Astrocyte (in vitro differentiated cells and primary cell): ENCODE results near the gene NUP153. TPM values are rescaled to one million over a fixed set of nuclear protein-coding genes. Genes with fewer than 3 reads are reported as not detected.

Experiments
- DNase-seq: peaks from one replicate; pipeline ENCODE4 v3.0.0-alpha.2; 2010; ENCODE audit warnings: low read depth
- FAIRE-seq: peaks from 2 replicates; lab custom pipeline; 2011; peaks lifted over from hg19 to GRCh38; lab: Jason Lieb, UNC
- H2AFZ ChIP-seq: 2 replicates; pipeline ENCODE4 v1.6.0; 2012; ENCODE audit warnings: low read depth, low read length, inconsistent platforms
- H3K27ac ChIP-seq: 2 replicates; pipeline ENCODE4 v1.5.1; 2011; ENCODE audit warnings: low read depth, low read length, inconsistent platforms
- H3K27me3 ChIP-seq: 2 replicates; pipeline ENCODE4 v1.6.0; 2011; ENCODE audit warnings: low read length, inconsistent platforms; ENCODE audit not compliant: insufficient read depth
- H3K36me3 ChIP-seq: 2 replicates; pipeline ENCODE4 v1.5.1; 2011; ENCODE audit warnings: low read length, inconsistent platforms; ENCODE audit not compliant: insufficient read depth
- H3K4me1 ChIP-seq: 2 replicates; pipeline ENCODE4 v1.5.1; 2011; ENCODE audit warnings: low read length, inconsistent platforms; ENCODE audit not compliant: insufficient read depth
- H3K4me2 ChIP-seq: 2 replicates; pipeline ENCODE4 v1.6.0; 2012; ENCODE audit warnings: low read length, inconsistent platforms
- H3K4me3 ChIP-seq: 2 replicates; pipeline ENCODE4 v1.5.1; 2011; ENCODE audit warnings: low read depth, mild to moderate bottlenecking, low read length, inconsistent platforms; ENCODE audit not compliant: insufficient read depth
- H3K79me2 ChIP-seq: 2 replicates; pipeline ENCODE4 v1.6.0; 2012; ENCODE audit warnings: mild to moderate bottlenecking, low read length, inconsistent platforms; ENCODE audit not compliant: insufficient read depth
- H3K9ac ChIP-seq: 2 replicates; pipeline ENCODE4 v1.6.0; 2012; ENCODE audit warnings: mild to moderate bottlenecking, low read length, inconsistent platforms
- H3K9me3 ChIP-seq: 2 replicates; pipeline ENCODE4 v1.5.1; 2012; ENCODE audit warnings: low read depth, mild to moderate bottlenecking, low read length, inconsistent platforms; ENCODE audit not compliant: insufficient read depth
- H4K20me1 ChIP-seq: 2 replicates; pipeline ENCODE4 v1.6.0; 2012; ENCODE audit warnings: low read length, inconsistent platforms; ENCODE audit not compliant: insufficient read depth
- H3K27ac Mint-ChIP-seq: one replicate; pipeline ENCODE4 v1.8.0; 2021; ENCODE audit warnings: mild to moderate bottlenecking, mixed read lengths; ENCODE audit not compliant: unreplicated experiment
- H3K27me3 Mint-ChIP-seq: one replicate; pipeline ENCODE4 v1.8.0; 2021; ENCODE audit warnings: low read depth, mixed read lengths; ENCODE audit not compliant: unreplicated experiment
- H3K36me3 Mint-ChIP-seq: one replicate; pipeline ENCODE4 v1.8.0; 2021; ENCODE audit warnings: low read depth, mixed read lengths; ENCODE audit not compliant: unreplicated experiment
- H3K4me1 Mint-ChIP-seq: one replicate; pipeline ENCODE4 v1.8.0; 2021; ENCODE audit warnings: low read depth, mixed read lengths; ENCODE audit not compliant: unreplicated experiment
- H3K4me3 Mint-ChIP-seq: one replicate; pipeline ENCODE4 v1.8.0; 2021; ENCODE audit warnings: mild to moderate bottlenecking, moderate library complexity, mixed read lengths; ENCODE audit not compliant: unreplicated experiment
- H3K9me3 Mint-ChIP-seq: one replicate; pipeline ENCODE4 v1.8.0; 2021; ENCODE audit warnings: mild to moderate bottlenecking, mixed read lengths; ENCODE audit not compliant: unreplicated experiment
- EZH2 ChIP-seq: IDR thresholded peaks from 2 replicates; pipeline ENCODE4 v1.6.1; 2012; ENCODE audit warnings: mild to moderate bottlenecking, low read length, inconsistent platforms; ENCODE audit not compliant: insufficient read depth
- total RNA-seq: library from RNA; stranded (reverse); gene quantifications from 2 replicates; pipeline ENCODE4 v1.2.1, GENCODE V29; 2021
- TF ChIP-seq, protein P1 (sequence below): IDR thresholded peaks from 2 replicates; pipeline ENCODE4 v1.5.1; 2011; ENCODE audit warnings: low read depth, mild to moderate bottlenecking, inconsistent platforms, low read length, moderate library complexity; ENCODE audit not compliant: insufficient read depth

Gene NUP153
- total RNA-seq, 1 donor from 2014 or later = 51.6 TPM

DNA sequence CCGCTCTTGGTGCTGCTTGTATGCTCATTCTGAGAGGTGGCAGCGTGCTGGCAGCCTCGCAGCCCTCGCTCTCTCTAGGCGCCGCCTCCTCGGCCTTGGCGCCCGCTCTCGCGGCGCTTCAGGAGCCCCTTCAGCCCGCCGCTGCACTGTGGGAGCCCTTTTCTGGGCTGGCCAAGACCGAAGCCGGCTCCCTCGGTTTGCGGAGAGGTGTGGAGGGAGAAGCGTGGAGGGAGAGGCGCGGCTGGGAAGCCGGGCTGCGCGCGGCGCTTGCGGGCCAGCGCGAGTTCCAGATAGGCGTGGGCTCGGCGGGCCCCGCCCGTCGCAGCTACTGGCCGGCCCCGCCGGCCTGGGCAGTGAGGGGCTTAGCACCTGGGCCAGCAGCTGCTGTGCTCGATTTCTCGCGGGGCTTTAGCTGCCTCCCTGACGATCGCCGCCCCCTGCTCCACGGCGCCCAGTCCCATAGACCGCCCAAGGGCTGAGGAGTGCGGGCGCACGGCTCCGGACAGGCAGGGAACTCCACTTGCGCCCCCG lies 126.1 kb downstream of the NUP153 start:
- FAIRE-seq (no peak), DNase-seq (peak; percentile 29)
- peaks cover 2% of the 10 kb centered on the region for H3K36me3 Mint-ChIP-seq
- H3K9me3 Mint-ChIP-seq = peaks cover 2% of the 10 kb centered on the region
- Histone ChIP-seq H3K36me3 (no peaks in the 10 kb centered on the region), H2AFZ (peak overlapping the region; percentile 76), H3K79me2 (no peaks in the 10 kb centered on the region), H3K27me3 (no peaks in the 10 kb centered on the region), H4K20me1 (no peaks in the 10 kb centered on the region), H3K4me2 (peak overlapping the region; percentile 84), H3K27ac (no peak overlapping the region), H3K9me3 (peaks cover 6% of the 10 kb centered on the region), H3K4me3 (peak overlapping the region; percentile 59), H3K4me1 (no peaks in the 10 kb centered on the region), H3K9ac (peak overlapping the region; percentile 71)
- TF ChIP-seq, protein P1, sequence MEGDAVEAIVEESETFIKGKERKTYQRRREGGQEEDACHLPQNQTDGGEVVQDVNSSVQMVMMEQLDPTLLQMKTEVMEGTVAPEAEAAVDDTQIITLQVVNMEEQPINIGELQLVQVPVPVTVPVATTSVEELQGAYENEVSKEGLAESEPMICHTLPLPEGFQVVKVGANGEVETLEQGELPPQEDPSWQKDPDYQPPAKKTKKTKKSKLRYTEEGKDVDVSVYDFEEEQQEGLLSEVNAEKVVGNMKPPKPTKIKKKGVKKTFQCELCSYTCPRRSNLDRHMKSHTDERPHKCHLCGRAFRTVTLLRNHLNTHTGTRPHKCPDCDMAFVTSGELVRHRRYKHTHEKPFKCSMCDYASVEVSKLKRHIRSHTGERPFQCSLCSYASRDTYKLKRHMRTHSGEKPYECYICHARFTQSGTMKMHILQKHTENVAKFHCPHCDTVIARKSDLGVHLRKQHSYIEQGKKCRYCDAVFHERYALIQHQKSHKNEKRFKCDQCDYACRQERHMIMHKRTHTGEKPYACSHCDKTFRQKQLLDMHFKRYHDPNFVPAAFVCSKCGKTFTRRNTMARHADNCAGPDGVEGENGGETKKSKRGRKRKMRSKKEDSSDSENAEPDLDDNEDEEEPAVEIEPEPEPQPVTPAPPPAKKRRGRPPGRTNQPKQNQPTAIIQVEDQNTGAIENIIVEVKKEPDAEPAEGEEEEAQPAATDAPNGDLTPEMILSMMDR = no peak
- TF ChIP-seq EZH2 = no peak
- H3K4me3 Mint-ChIP-seq = peak overlapping the region; percentile 72
- H3K4me1 Mint-ChIP-seq = peaks cover 9% of the 10 kb centered on the region
- no peak overlapping the region for H3K27ac Mint-ChIP-seq
- H3K27me3 Mint-ChIP-seq = no peaks in the 10 kb centered on the region

DNA sequence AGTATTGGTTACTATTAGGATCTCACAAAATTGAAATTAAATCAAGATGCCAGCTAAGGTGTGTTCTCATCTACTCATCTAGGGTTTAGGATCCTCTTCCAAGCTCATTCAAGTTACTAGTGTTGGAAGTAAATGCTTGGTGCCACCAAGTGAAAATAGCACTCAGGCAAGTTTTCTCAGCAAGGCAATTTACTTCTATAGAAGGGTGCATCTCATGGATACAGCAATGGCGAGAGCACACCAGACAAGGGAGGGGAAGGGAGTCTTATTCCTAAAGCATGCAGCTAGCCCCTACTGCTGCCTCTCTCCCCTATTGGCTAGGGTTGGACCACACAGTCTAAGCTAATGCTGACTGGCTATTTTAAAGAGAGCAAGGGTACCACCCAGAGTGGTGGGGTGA lies 129.7 kb downstream of the NUP153 start:
- H3K9me3 ChIP-seq = peaks cover 6% of the 10 kb centered on the region
- Mint-ChIP-seq H3K27ac (no peak overlapping the region), H3K27me3 (no peaks in the 10 kb centered on the region), H3K36me3 (peaks cover 2% of the 10 kb centered on the region), H3K9me3 (peaks cover 2% of the 10 kb centered on the region), H3K4me1 (no peaks in the 10 kb centered on the region), H3K4me3 (no peak overlapping the region)
- no peak overlapping the region for H3K4me2 ChIP-seq
- H3K27ac ChIP-seq = no peak overlapping the region
- H3K4me3 ChIP-seq = no peak overlapping the region
- H3K9ac ChIP-seq = no peak overlapping the region
- no peak for FAIRE-seq
- no peak overlapping the region for H2AFZ ChIP-seq
- TF ChIP-seq EZH2 = no peak
- TF ChIP-seq, protein P1 = no peak
- H3K36me3 ChIP-seq = no peaks in the 10 kb centered on the region
- H3K27me3 ChIP-seq = no peaks in the 10 kb centered on the region
- DNase-seq = no peak
- H3K79me2 ChIP-seq = no peaks in the 10 kb centered on the region
- H3K4me1 ChIP-seq = no peaks in the 10 kb centered on the region
- no peaks in the 10 kb centered on the region for H4K20me1 ChIP-seq

DNA sequence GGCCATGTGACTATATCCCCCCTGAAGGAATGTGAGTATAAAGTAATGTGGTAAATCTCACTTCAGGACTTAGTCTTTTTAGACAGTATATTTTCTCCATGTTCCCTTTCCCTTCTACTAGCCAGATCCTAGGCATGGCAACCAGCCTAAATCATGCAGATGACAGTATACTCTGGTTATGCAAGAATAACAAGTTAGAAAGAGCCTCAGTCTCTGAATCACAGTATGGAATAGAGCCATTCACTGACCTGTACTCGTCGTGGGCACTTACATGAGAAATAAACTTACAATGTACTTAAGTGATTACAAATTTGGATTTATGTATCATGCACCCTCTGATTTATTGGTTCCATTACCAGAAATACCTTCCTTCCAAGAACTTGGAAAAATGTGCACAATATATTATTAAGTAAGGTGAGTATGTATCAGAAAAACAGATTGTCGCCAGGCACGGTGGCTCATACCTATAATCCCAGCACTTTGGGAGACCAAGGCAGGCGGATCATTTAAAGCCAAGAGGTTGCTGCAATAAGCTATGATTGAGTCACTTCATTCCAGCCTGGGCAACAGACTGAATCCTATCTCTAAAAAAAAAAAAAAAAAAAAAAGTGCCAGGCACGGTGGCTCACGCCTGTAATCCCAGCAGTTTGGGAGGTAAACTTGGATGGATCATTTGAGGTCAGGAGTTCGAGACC lies 131.7 kb downstream of the NUP153 start:
- H3K9me3 Mint-ChIP-seq = peaks cover 2% of the 10 kb centered on the region
- Histone ChIP-seq H3K9ac (no peak overlapping the region), H3K36me3 (no peaks in the 10 kb centered on the region), H3K4me3 (no peak overlapping the region), H3K27ac (no peak overlapping the region), H4K20me1 (no peaks in the 10 kb centered on the region), H2AFZ (no peak overlapping the region), H3K4me2 (no peak overlapping the region), H3K4me1 (no peaks in the 10 kb centered on the region), H3K79me2 (no peaks in the 10 kb centered on the region), H3K27me3 (no peaks in the 10 kb centered on the region), H3K9me3 (peaks cover 6% of the 10 kb centered on the region)
- no peak for TF ChIP-seq EZH2
- TF ChIP-seq, protein P1 = no peak
- H3K36me3 Mint-ChIP-seq = peaks cover 2% of the 10 kb centered on the region
- H3K27ac Mint-ChIP-seq = no peak overlapping the region
- FAIRE-seq (peak; percentile 34), DNase-seq (peak; percentile 87)
- H3K27me3 Mint-ChIP-seq = no peaks in the 10 kb centered on the region
- no peak overlapping the region for H3K4me3 Mint-ChIP-seq
- no peaks in the 10 kb centered on the region for H3K4me1 Mint-ChIP-seq
